DOHH2 (cell line): ENCODE measurements around the gene CHMP5.

Source experiments
- H3F3A ChIP-seq: fragments of 200-600 bp; sonication (generic), shearing (Covaris generic); 2 replicates; pipeline ENCODE4 v1.6.0; 2016; ENCODE audit warnings: antibody characterized with exemption, mild to moderate bottlenecking; ENCODE audit not compliant: control insufficient read depth, insufficient read depth
- H3K27ac ChIP-seq: fragments of 200-600 bp; sonication (generic); 2 replicates; pipeline ENCODE4 v1.5.1; 2014; ENCODE audit warnings: low read depth, mild to moderate bottlenecking, low read length, moderate library complexity
- H3K27me3 ChIP-seq: fragments of 200-600 bp; sonication (generic); 2 replicates; pipeline ENCODE4 v1.6.1; 2014; ENCODE audit warnings: mild to moderate bottlenecking, low read length, mixed read lengths; ENCODE audit not compliant: control insufficient read depth
- H3K36me3 ChIP-seq: fragments of 200-600 bp; sonication (generic); 2 replicates; pipeline ENCODE4 v1.6.1; 2014; ENCODE audit warnings: mild to moderate bottlenecking, low read length, moderate library complexity, mixed read lengths; ENCODE audit not compliant: control insufficient read depth
- H3K4me1 ChIP-seq: fragments of 200-600 bp; sonication (generic); 2 replicates; pipeline ENCODE4 v1.6.1; 2014; ENCODE audit warnings: mild to moderate bottlenecking, low read length, mixed read lengths; ENCODE audit not compliant: control insufficient read depth
- H3K4me2 ChIP-seq: fragments of 200-600 bp; sonication (generic); 2 replicates; pipeline ENCODE4 v1.6.0; 2014; ENCODE audit warnings: mild to moderate bottlenecking, low read length, moderate library complexity
- H3K4me3 ChIP-seq: fragments of 200-600 bp; sonication (generic); 2 replicates; pipeline ENCODE4 v1.5.1; 2014; ENCODE audit warnings: mild to moderate bottlenecking, low read length, mixed read lengths
- H3K79me2 ChIP-seq: fragments of 200-600 bp; sonication (generic); 2 replicates; pipeline ENCODE4 v1.6.1; 2014; ENCODE audit warnings: mild to moderate bottlenecking, low read length, mixed read lengths; ENCODE audit not compliant: control insufficient read depth
- H3K9me2 ChIP-seq: fragments of 200-600 bp; sonication (generic); replicated peaks from 2 replicates; pipeline ENCODE4 v1.6.1; 2014; ENCODE audit warnings: mild to moderate bottlenecking, low read length, mixed read lengths; ENCODE audit not compliant: control insufficient read depth
- H3K9me3 ChIP-seq: fragments of 200-600 bp; sonication (generic); 2 replicates; pipeline ENCODE4 v1.6.1; 2014; ENCODE audit warnings: antibody characterized with exemption, low read length, mixed read lengths; ENCODE audit not compliant: control insufficient read depth, insufficient read depth
- H4K20me1 ChIP-seq: fragments of 200-600 bp; sonication (generic); 2 replicates; pipeline ENCODE4 v1.6.0; 2014; ENCODE audit warnings: low read depth, mild to moderate bottlenecking, antibody characterized with exemption, low read length, moderate library complexity; ENCODE audit not compliant: control insufficient read depth, insufficient read depth
- EZH2phosphoT487 ChIP-seq: fragments of 200-600 bp; sonication (generic); IDR thresholded peaks from 2 replicates; pipeline ENCODE4 v1.6.1; 2017; ENCODE audit warnings: borderline replicate concordance, mild to moderate bottlenecking, antibody characterized with exemption, low read length, moderate library complexity, mixed read lengths
- TF ChIP-seq, protein P1 (sequence below): fragments of 200-600 bp; sonication (generic); IDR thresholded peaks from one replicate; pipeline ENCODE4 v1.5.1; 2014; ENCODE audit warnings: antibody characterized with exemption, mild to moderate bottlenecking, low read depth, low read length; ENCODE audit not compliant: poor library complexity, severe bottlenecking

CHMP5 gene

DNA sequence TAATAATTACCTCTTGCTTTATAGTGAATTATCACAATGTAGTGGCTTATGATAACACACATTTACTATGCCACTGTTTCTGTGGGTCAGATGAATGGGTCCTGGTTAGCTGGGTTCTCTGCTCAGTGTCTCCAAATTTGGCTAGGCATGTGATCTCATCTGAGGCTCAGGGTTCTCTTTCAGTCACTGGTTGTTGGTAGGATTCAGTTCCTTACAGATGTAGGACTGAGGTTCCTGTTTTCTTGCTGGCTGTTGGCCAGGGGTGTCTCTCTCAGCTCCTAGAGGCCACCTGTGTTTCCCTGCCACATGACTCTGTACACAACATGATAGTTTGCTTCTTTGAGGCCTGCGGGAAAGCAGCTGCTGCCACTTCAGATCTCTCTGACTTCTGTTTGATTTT is 32.6 kb downstream of the CHMP5 start:
- peak overlapping the region; percentile 70 for H3K4me2 ChIP-seq
- peak overlapping the region; percentile 94 for H3K27ac ChIP-seq
- H3K4me1 ChIP-seq = peaks cover 72% of the 10 kb centered on the region
- H4K20me1 ChIP-seq = peaks cover 4% of the 10 kb centered on the region; the same call in 1 of the 2 replicates
- H3F3A ChIP-seq = peaks cover 36% of the 10 kb centered on the region
- H3K36me3 ChIP-seq = peaks cover 97% of the 10 kb centered on the region
- peak overlapping the region; percentile 69 for H3K4me3 ChIP-seq
- H3K9me2 ChIP-seq = no peaks in the 10 kb centered on the region
- H3K79me2 ChIP-seq = peaks cover 91% of the 10 kb centered on the region
- no peak for TF ChIP-seq EZH2phosphoT487
- TF ChIP-seq, protein P1, sequence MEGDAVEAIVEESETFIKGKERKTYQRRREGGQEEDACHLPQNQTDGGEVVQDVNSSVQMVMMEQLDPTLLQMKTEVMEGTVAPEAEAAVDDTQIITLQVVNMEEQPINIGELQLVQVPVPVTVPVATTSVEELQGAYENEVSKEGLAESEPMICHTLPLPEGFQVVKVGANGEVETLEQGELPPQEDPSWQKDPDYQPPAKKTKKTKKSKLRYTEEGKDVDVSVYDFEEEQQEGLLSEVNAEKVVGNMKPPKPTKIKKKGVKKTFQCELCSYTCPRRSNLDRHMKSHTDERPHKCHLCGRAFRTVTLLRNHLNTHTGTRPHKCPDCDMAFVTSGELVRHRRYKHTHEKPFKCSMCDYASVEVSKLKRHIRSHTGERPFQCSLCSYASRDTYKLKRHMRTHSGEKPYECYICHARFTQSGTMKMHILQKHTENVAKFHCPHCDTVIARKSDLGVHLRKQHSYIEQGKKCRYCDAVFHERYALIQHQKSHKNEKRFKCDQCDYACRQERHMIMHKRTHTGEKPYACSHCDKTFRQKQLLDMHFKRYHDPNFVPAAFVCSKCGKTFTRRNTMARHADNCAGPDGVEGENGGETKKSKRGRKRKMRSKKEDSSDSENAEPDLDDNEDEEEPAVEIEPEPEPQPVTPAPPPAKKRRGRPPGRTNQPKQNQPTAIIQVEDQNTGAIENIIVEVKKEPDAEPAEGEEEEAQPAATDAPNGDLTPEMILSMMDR = no peak
- no peaks in the 10 kb centered on the region for H3K9me3 ChIP-seq
- H3K27me3 ChIP-seq = no peaks in the 10 kb centered on the region

DNA sequence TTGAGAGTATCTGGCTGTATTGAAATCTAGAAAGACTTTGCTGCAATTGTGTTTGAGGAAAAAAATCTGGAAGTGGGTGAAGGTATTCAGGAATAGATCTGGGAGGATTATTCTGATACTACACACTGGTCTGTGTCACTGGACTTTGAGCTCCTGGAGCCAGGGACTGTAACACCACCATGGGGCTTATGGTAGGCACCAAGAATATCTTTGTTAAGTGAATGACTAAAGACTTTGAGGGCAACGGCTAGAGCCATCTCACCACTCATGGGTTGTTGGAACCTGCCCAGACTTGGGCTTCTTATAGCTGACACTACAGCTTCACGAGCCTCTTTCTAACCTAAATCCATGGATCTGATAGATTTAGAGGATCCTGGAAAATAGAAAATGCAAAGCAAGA is 35.7 kb downstream of the CHMP5 start:
- peaks cover 95% of the 10 kb centered on the region for H3K36me3 ChIP-seq
- H3K4me3 ChIP-seq = no peak overlapping the region
- H4K20me1 ChIP-seq = peaks cover 4% of the 10 kb centered on the region; the same call in 1 of the 2 replicates
- H3F3A ChIP-seq = peaks cover 22% of the 10 kb centered on the region
- no peak overlapping the region for H3K4me2 ChIP-seq
- no peak for TF ChIP-seq EZH2phosphoT487
- TF ChIP-seq, protein P1 = no peak
- peaks cover 81% of the 10 kb centered on the region for H3K79me2 ChIP-seq
- no peaks in the 10 kb centered on the region for H3K9me3 ChIP-seq
- H3K27ac ChIP-seq = no peak overlapping the region
- H3K4me1 ChIP-seq = peaks cover 40% of the 10 kb centered on the region
- H3K9me2 ChIP-seq = no peaks in the 10 kb centered on the region
- no peaks in the 10 kb centered on the region for H3K27me3 ChIP-seq

DNA sequence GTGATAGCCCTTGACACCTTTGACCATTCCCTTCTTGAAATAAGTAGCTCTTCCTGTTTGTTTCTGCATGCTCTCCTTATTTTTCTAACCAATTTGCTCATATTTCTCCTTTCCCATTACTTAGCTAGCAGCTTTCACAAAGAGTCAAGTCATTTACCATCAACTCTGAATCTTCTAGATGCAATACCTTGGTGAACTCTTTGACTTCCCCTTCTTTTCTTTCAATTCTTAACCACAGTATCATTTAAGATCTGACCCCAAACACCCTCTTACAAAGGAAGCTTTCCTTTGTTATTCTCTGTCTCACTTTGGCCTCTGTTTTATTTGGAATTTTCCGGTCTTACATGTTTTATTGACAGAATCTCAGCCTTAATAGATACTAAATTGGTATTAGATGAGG is 39.5 kb downstream of the CHMP5 start:
- Histone ChIP-seq H3K9me3 (no peaks in the 10 kb centered on the region), H3K36me3 (peaks cover 99% of the 10 kb centered on the region), H3K4me2 (no peak overlapping the region), H3F3A (no peaks in the 10 kb centered on the region), H3K4me1 (peaks cover 3% of the 10 kb centered on the region), H3K27me3 (no peaks in the 10 kb centered on the region), H3K4me3 (no peak overlapping the region), H3K79me2 (peaks cover 58% of the 10 kb centered on the region), H3K9me2 (no peaks in the 10 kb centered on the region), H3K27ac (no peak overlapping the region), H4K20me1 (no peaks in the 10 kb centered on the region; the same call in 1 of the 2 replicates)
- TF ChIP-seq, protein P1 = no peak
- TF ChIP-seq EZH2phosphoT487 = no peak

DNA sequence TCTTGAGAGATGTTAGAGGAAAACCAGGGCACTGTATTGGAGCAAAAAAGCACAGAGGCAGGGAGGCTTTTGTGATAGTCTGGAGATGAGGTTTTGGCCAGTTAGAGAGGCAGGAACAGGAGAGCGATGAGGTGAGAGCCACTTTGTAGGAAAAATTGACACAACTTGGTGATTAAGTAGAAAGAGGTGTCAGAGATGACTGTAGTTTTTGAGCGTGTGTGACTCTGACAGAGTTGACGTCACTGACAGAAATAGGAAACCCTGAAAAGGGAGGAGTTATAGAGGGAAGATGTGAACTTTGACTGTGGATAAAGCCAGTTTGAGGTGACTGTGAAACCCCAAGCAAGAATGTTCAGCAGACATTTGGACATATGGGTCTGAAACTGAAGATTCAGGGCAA is 41.2 kb downstream of the CHMP5 start:
- H3K79me2 ChIP-seq = peaks cover 41% of the 10 kb centered on the region
- H3K36me3 ChIP-seq = peaks cover 99% of the 10 kb centered on the region
- H3K4me1 ChIP-seq = no peaks in the 10 kb centered on the region
- H3F3A ChIP-seq = no peaks in the 10 kb centered on the region
- H3K4me2 ChIP-seq = no peak overlapping the region
- no peaks in the 10 kb centered on the region for H3K9me2 ChIP-seq
- no peak for TF ChIP-seq EZH2phosphoT487
- TF ChIP-seq, protein P1 = no peak
- no peak overlapping the region for H3K4me3 ChIP-seq
- H3K27ac ChIP-seq = no peak overlapping the region
- no peaks in the 10 kb centered on the region for H3K27me3 ChIP-seq
- H3K9me3 ChIP-seq = no peaks in the 10 kb centered on the region
- no peaks in the 10 kb centered on the region for H4K20me1 ChIP-seq
